Naive thymus-derived CD8-positive, alpha-beta T cell (primary cell): ENCODE results near the gene DNAH2. TPM values are rescaled to one million over a fixed set of nuclear protein-coding genes. Genes with fewer than 3 reads are reported as not detected.
A peak's percentile ranks its signal among the peaks of the same experiment; 100 is the strongest.

Experiments
- ATAC-seq, 2 donors: fragments of 150-1000 bp; cut with Tn5 transposase in 1 of 2; sonication (Bioruptor Pico), chemical (Tn5 transposase) in 1 of 2; 1 replicate in 1 of 2; 2 replicates in 1 of 2; pipeline ENCODE4 v1.10.0; 2021; ENCODE audit warnings: mild to moderate bottlenecking in 2 of 2, moderate library complexity in 2 of 2
- POLR2A ChIA-PET: fragments of 350-600 bp; sonication (Branson Sonifier 250); formaldehyde crosslinking; loops from one replicate; lab custom pipeline; 2021; ENCODE audit warnings: antibody characterized with exemption; lab: Charles Lee
- DNase-seq, 10 donors: peaks; one replicate each; pipeline versions ENCODE4 v3.0.0 to v3.0.0-alpha.2; 2020 to 2022
- H3K27ac Mint-ChIP-seq, 10 donors: one replicate each; pipeline ENCODE4 v1.8.0; 2020 to 2022; ENCODE audit warnings: mild to moderate bottlenecking in 10 of 10, mixed read lengths in 10 of 10, moderate library complexity in 4 of 10, inconsistent platforms in 1 of 10
- H3K27me3 Mint-ChIP-seq, 5 donors: one replicate each; pipeline ENCODE4 v1.8.0; 2021 to 2022; ENCODE audit warnings: mixed read lengths in 5 of 5
- H3K36me3 Mint-ChIP-seq, 3 donors: one replicate each; pipeline ENCODE4 v1.8.0; 2020 to 2022; ENCODE audit warnings: mixed read lengths in 3 of 3, mild to moderate bottlenecking in 2 of 3, inconsistent platforms in 1 of 3
- H3K4me1 Mint-ChIP-seq, 4 donors: one replicate each; pipeline ENCODE4 v1.8.0; 2021 to 2022; ENCODE audit warnings: mixed read lengths in 4 of 4
- H3K4me3 Mint-ChIP-seq, 10 donors: one replicate each; pipeline ENCODE4 v1.8.0; 2020 to 2022; ENCODE audit warnings: mild to moderate bottlenecking in 10 of 10, mixed read lengths in 10 of 10, moderate library complexity in 6 of 10, inconsistent platforms in 1 of 10
- H3K9me3 Mint-ChIP-seq, 9 donors: one replicate each; pipeline ENCODE4 v1.8.0; 2020 to 2022; ENCODE audit warnings: mixed read lengths in 9 of 9, mild to moderate bottlenecking in 3 of 9, inconsistent platforms in 1 of 9, moderate library complexity in 1 of 9
- polyA plus RNA-seq, 3 donors: library from polyadenylated mRNA; unstranded; fragments of 300-500 nt; fragmentation: Illumina TruSeq; gene quantifications; one replicate each; pipeline ENCODE4 v1.2.3, GENCODE V29; 2021
- total RNA-seq, 8 experiments: library from RNA in 2 of 8; stranded (reverse) in 2 of 8; gene quantifications; one replicate each; pipeline ENCODE4 v1.2.3 and lab custom pipeline; 2021 to 2026

Gene DNAH2
- total and polyA plus RNA-seq, 5 experiments from 2014 or later, result not detected

DNA sequence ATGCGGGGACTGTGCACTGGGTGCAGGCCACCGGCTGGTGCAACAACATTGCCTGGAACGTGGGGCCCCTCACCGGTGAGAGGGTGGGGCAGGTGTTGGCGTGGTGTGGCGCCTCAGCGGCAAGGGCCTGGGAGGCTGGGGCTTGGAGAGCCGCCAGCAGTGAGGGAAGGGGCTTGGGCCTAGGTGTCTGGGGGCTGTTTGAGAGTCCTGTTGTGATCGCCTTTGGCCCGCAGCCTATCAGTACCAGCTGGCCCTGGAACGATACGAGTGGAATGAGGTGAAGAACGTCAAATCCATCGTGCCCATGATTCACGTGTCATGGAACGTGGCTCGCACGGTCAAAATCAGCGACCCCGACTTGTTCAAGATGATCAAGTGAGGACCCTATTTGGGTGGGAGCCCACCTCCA lies 134.7 kb downstream of the DNAH2 start:
- no peaks in the 10 kb centered on the region for H3K9me3 Mint-ChIP-seq
- peak in 3 of 10 donors; percentile 24 to 71 (median 36) for DNase-seq
- H3K27ac Mint-ChIP-seq, result peak overlapping the region in 8 of 10 donors; percentile 53 to 96 (median 89)
- H3K4me1 Mint-ChIP-seq, result peaks cover 16 to 25% (median 21%) of the 10 kb centered on the region in 4 donors
- ATAC-seq, result no peak
- POLR2A ChIA-PET, result interaction anchor here (0.6 to 5.8 kb wide), 5 partner anchors 10 to 157 kb away, joined by 3 to 96 read pairs (median 10); partner anchors contain the start of gene KDM6B
- H3K4me3 Mint-ChIP-seq, result peak overlapping the region in 4 of 10 donors; percentile 4 to 64 (median 22)
- H3K36me3 Mint-ChIP-seq, result peaks cover 0 to 26% (median 1%) of the 10 kb centered on the region in 3 donors
- H3K27me3 Mint-ChIP-seq, result no peaks in the 10 kb centered on the region

DNA sequence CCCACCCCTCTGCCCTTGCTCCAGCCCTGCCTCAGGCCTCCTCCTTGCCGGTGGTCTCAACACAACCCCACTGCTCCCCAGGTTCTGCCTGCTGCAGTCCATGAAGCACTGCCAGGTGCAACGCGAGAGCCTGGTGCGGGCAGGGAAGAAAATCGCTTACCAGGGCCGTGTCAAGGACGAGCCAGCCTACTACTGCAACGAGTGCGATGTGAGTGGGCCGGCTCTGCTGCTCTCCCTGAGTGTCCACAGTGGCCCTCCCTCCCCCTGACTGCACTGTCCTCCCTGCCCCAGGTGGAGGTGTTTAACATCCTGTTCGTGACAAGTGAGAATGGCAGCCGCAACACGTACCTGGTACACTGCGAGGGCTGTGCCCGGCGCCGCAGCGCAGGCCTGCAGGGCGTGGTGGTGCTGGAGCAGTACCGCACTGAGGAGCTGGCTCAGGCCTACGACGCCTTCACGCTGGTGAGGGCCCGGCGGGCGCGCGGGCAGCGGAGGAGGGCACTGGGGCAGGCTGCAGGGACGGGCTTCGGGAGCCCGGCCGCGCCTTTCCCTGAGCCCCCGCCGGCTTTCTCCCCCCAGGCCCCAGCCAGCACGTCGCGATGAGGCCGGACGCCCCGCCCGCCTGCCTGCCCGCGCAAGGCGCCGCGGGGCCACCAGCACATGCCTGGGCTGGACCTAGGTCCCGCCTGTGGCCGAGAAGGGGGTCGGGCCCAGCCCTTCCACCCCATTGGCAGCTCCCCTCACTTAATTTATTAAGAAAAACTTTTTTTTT lies 135.6 kb downstream of the DNAH2 start:
- DNase-seq, result peak in 3 of 10 donors; percentile 12 to 66 (median 13)
- POLR2A ChIA-PET, result interaction anchor here (0.7 to 5.8 kb wide), 6 partner anchors 8 to 29 kb away, joined by 3 to 96 read pairs (median 6); partner anchors contain the start of gene KDM6B
- no peak for ATAC-seq
- H3K4me3 Mint-ChIP-seq, result no peak overlapping the region
- no peaks in the 10 kb centered on the region for H3K9me3 Mint-ChIP-seq
- peak overlapping the region in 2 of 10 donors; percentile 59 to 65 for H3K27ac Mint-ChIP-seq
- H3K4me1 Mint-ChIP-seq, result peaks cover 16 to 25% (median 21%) of the 10 kb centered on the region in 4 donors
- H3K36me3 Mint-ChIP-seq, result peaks cover 0 to 24% (median 1%) of the 10 kb centered on the region in 3 donors
- no peaks in the 10 kb centered on the region for H3K27me3 Mint-ChIP-seq

DNA sequence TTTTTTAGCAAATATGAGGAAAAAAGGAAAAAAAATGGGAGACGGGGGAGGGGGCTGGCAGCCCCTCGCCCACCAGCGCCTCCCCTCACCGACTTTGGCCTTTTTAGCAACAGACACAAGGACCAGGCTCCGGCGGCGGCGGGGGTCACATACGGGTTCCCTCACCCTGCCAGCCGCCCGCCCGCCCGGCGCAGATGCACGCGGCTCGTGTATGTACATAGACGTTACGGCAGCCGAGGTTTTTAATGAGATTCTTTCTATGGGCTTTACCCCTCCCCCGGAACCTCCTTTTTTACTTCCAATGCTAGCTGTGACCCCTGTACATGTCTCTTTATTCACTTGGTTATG lies 136.1 kb downstream of the DNAH2 start:
- H3K27ac Mint-ChIP-seq, result peak overlapping the region in 5 of 10 donors; percentile 34 to 69 (median 47)
- DNase-seq, result peak in 1 of 10 donors; percentile 14
- no peak for ATAC-seq
- POLR2A ChIA-PET, result interaction anchor here (0.9 to 5.8 kb wide), 4 partner anchors 9 to 20 kb away, joined by 6 to 96 read pairs (median 6); partner anchors contain the start of gene KDM6B
- H3K36me3 Mint-ChIP-seq, result peaks cover 0 to 21% (median 1%) of the 10 kb centered on the region in 3 donors
- H3K4me1 Mint-ChIP-seq, result peaks cover 16 to 25% (median 21%) of the 10 kb centered on the region in 4 donors
- H3K4me3 Mint-ChIP-seq, result peak overlapping the region in 2 of 10 donors; percentile 18 to 53
- no peaks in the 10 kb centered on the region for H3K9me3 Mint-ChIP-seq
- H3K27me3 Mint-ChIP-seq, result no peaks in the 10 kb centered on the region

DNA sequence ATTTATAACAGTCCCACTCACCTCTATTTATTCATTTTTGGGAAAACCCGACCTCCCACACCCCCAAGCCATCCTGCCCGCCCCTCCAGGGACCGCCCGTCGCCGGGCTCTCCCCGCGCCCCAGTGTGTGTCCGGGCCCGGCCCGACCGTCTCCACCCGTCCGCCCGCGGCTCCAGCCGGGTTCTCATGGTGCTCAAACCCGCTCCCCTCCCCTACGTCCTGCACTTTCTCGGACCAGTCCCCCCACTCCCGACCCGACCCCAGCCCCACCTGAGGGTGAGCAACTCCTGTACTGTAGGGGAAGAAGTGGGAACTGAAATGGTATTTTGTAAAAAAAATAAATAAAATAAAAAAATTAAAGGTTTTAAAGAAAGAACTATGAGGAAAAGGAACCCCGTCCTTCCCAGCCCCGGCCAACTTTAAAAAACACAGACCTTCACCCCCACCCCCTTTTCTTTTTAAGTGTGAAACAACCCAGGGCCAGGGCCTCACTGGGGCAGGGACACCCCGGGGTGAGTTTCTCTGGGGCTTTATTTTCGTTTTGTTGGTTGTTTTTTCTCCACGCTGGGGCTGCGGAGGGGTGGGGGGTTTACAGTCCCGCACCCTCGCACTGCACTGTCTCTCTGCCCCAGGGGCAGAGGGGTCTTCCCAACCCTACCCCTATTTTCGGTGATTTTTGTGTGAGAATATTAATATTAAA lies 136.7 kb downstream of the DNAH2 start:
- H3K36me3 Mint-ChIP-seq, result peaks cover 0 to 18% (median 1%) of the 10 kb centered on the region in 3 donors
- no peaks in the 10 kb centered on the region for H3K27me3 Mint-ChIP-seq
- H3K4me1 Mint-ChIP-seq, result peaks cover 16 to 27% (median 21%) of the 10 kb centered on the region in 4 donors
- ATAC-seq (no peak), DNase-seq (no peak)
- peak overlapping the region in 4 of 10 donors; percentile 32 to 67 (median 39) for H3K27ac Mint-ChIP-seq
- no peaks in the 10 kb centered on the region for H3K9me3 Mint-ChIP-seq
- POLR2A ChIA-PET, result interaction anchor here (1.2 to 5.8 kb wide), 4 partner anchors 9 to 20 kb away, joined by 6 to 96 read pairs (median 30); partner anchors contain the start of gene KDM6B
- H3K4me3 Mint-ChIP-seq, result peak overlapping the region in 1 of 10 donors; percentile 53

DNA sequence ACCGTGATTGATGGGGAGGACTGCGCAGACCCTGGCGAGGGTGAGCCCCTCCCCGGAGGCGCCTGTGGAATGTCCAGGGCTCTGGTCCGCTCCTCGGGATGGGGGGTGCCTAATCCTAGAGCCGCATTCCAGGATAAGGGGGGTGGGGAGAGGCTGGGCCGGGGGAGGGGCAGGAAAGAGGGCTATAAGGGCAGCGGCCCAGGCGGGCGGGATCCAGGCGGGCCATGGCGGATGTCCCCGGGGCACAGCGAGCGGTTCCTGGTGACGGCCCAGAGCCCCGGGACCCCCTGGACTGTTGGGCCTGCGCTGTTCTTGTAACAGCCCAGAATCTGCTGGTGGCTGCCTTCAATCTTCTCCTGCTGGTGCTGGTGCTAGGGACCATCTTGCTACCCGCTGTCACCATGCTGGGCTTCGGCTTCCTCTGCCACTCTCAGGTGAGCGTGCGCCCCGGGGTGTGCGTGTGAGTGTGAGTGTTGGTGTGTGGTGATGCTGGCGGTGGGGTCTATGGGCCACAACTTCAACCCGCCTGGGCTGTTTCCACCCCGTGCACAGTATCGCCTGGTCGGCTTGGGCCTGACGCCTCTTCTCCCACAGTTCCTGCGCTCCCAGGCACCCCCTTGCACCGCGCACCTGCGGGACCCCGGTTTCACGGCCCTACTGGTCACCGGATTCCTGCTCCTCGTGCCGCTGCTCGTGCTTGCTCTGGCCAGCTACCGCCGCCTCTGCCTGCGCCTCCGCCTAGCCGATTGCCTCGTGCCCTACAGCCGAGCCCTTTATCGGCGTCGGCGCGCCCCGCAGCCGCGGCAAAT lies 137.5 kb downstream of the DNAH2 start, which contains the start of gene TMEM88:
Gene TMEM88, plus strand, starts transcription at position 216 of the 809 bp plus-strand sequence. Its CDS starts 9 bp downstream, at position 225.
- Mint-ChIP-seq H3K27ac (peak within 1 kb of the TSS in 5 of 10 donors; percentile 32 to 67 (median 44)), H3K9me3 (no peaks in the 10 kb centered on the region), H3K4me3 (peak within 1 kb of the TSS in 6 of 10 donors; percentile 22 to 84 (median 40)), H3K36me3 (peaks cover 0 to 17% (median 0%) of the 10 kb centered on the region in 3 donors), H3K27me3 (no peaks in the 10 kb centered on the region), H3K4me1 (peaks cover 17 to 32% (median 23%) of the 10 kb centered on the region in 4 donors)
- DNase-seq (peak in 3 of 10 donors; percentile 12 to 65 (median 20)), ATAC-seq (no peak)
- POLR2A ChIA-PET, result interaction anchor here (0.6 to 3.6 kb wide), 10 partner anchors 9 to 338 kb away, joined by 3 to 103 read pairs (median 3); partner anchors contain the start of genes CHD3, HES7 and KDM6B

DNA sequence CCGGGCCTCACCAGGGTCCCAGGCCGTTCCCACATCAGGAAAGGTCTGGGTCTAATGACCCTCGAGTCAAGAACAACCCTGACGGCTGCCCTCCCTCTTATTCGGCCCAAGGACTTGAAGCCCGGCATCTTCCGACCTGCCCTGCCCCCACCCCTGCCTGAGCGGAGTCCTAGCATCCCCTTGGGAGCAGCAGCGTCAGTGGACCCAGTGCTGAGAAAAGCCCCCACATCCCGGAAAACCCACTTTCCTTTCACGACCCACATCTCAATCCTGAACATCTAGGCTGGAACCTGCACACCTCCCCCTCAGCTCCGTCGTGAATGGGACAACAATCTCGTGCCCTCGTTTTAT lies 138.1 kb downstream of the DNAH2 start:
- Mint-ChIP-seq H3K4me1 (peaks cover 15 to 26% (median 21%) of the 10 kb centered on the region in 4 donors), H3K27ac (peak overlapping the region in 1 of 10 donors; percentile 60), H3K27me3 (no peaks in the 10 kb centered on the region), H3K4me3 (peak overlapping the region in 5 of 10 donors; percentile 22 to 84 (median 28)), H3K36me3 (peaks cover 0 to 14% (median 0%) of the 10 kb centered on the region in 3 donors), H3K9me3 (no peaks in the 10 kb centered on the region)
- DNase-seq (peak in 1 of 10 donors; percentile 65), ATAC-seq (no peak)
- POLR2A ChIA-PET, result interaction anchor here (0.6 to 3.6 kb wide), 12 partner anchors 9 to 337 kb away, joined by 3 to 103 read pairs (median 3); partner anchors contain the start of genes CHD3, CNTROB, HES7 and KDM6B

DNA sequence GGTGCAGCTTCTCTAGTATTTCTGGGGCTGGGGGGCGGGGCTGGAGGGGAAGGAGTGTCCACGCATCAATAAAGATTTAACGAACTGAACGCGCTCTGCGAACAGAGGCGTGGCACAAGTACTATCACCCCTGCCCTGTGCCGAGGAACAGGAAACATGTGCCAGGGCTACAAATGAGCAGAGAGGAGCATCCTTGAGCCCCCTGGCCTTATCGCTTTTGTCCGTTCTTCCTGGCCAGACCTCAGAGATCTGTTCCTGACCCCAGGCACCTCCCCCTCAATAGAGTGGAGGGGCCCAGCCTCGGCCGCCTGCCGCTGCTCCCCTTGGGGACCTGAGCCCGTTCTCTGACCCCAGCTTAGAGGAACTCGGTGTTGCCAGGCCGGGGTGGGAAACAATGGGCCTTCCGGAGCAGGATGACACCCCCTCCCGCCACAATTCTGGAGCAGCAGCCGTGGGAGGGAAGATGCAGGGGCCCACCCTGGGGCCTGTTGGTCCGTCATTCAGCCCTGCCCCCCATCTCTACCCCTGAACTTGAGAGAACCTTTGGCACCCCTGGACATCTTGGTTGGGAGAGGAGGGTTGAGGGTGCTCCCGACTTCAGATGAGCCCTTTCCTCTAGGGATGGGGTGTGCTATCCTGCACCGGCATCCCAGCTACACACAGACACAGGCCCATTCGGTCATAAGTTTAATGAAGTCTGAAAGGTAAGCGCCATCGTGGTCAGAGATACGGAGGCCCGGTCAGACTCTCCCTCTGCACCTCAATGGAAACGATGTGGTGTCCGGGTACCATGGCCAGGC lies 138.7 kb downstream of the DNAH2 start:
- no peak for ATAC-seq
- peak overlapping the region in 1 of 10 donors; percentile 60 for H3K27ac Mint-ChIP-seq
- no peaks in the 10 kb centered on the region for H3K9me3 Mint-ChIP-seq
- no peak overlapping the region for H3K4me3 Mint-ChIP-seq
- peaks cover 0 to 14% (median 0%) of the 10 kb centered on the region in 3 donors for H3K36me3 Mint-ChIP-seq
- DNase-seq, result peak in 2 of 10 donors; percentile 28 to 63
- no peaks in the 10 kb centered on the region for H3K27me3 Mint-ChIP-seq
- POLR2A ChIA-PET, result interaction anchor here (0.6 to 3.6 kb wide), 27 partner anchors 8 to 372 kb away, joined by 3 to 103 read pairs (median 4); partner anchors contain the start of genes CHD3, CNTROB, HES7 and KDM6B
- peaks cover 9 to 21% (median 17%) of the 10 kb centered on the region in 4 donors for H3K4me1 Mint-ChIP-seq

DNA sequence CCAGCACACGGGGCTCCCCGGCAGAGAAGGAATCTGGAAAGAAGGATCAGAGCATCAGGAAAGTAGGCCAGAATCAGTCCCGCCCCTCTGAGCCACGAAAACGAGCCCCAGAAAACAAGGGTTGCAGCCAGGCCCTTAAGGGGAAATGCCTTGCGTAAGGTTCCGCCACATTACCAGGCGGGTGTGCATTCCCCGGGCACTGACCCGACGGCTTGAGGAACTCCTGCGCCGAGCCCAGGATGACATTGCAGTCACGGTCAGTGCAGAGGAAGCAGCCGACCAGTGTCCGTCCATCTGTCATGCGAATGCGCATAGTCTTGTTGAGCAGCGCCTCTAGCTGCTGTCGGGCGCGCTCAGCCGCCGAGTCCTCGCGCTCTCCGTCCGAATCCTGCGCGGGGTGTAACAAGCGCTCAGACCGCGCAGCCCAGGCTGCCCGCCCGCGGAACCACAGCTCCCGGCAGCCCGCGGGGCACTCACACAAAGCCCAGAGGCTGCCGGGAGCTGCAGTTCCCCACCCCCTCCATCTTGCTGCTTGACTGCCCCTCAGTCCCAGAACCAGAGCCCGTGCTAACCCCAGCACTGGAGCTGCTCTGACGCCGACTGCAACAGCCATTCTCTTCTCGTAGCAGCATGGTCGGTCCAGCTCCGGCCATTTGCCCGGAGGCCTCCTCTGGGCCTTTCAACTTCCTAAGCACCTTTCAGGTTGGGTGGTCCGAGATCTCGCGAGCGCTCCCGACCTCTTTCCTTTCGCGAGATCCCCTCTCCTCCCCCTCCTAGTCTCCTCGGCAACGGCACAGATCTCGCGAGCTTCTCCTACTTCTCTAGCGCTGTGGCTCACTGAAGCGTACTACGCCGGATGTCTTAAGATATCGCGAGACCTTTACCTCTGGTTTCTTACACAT lies 139.5 kb downstream of the DNAH2 start, which contains the start of gene NAA38:
Gene NAA38, minus strand, starts transcription at position 749 of the 902 bp plus-strand sequence. Its CDS starts 96 bp downstream, at position 653.
- H3K27ac Mint-ChIP-seq, result no peak within 1 kb of the TSS
- no peak within 1 kb of the TSS for H3K4me3 Mint-ChIP-seq
- DNase-seq, result peak; percentile 80 to 100 (median 96)
- no peaks in the 10 kb centered on the region for H3K9me3 Mint-ChIP-seq
- peak; percentile 78 to 91 for ATAC-seq
- peaks cover under 1 to 18% (median 12%) of the 10 kb centered on the region in 4 donors for H3K4me1 Mint-ChIP-seq
- H3K36me3 Mint-ChIP-seq, result peaks cover 0 to 19% (median 0%) of the 10 kb centered on the region in 3 donors
- H3K27me3 Mint-ChIP-seq, result no peaks in the 10 kb centered on the region
- POLR2A ChIA-PET, result interaction anchor here (0.6 to 3.6 kb wide), 28 partner anchors 11 to 438 kb away, joined by 3 to 103 read pairs (median 4); partner anchors contain the start of genes CHD3, CNTROB, KDM6B and MPDU1

DNA sequence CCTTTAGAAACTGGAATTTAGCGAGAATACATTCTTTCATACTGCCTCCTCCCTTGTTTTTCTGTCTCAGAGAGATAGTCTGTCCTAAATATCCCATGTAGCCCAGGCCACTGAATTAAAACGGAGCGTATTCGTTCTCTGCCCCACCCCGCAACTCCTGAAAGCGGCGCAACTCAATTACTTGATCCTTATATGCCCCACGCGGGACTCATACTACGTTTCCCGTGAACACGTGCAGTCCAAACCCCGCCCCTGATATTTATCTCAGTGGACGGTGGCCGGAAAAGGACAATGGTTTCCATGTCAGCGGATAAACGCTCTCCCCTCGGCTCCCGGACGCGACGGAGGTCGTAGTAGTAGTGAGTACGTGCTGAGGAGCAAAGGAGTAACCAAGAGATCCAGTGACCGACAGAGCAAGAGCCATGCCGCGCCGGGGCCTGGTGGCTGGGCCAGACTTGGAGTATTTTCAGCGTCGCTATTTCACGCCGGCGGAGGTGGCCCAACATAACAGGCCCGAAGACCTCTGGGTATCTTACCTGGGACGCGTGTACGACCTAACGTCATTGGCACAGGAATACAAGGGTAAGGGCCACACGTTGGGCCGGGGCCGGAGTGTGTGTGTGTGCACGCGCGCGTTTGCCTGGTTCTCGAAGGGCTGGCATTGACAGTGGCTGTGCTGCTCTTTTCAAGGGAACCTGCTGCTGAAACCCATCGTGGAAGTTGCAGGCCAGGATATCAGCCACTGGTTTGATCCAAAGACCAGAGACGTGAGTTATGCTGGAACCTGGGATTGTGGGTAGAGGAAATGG lies 140.4 kb downstream of the DNAH2 start, which contains the start of gene CYB5D1:
Gene CYB5D1, plus strand, starts transcription at position 291 of the 809 bp plus-strand sequence. Its CDS starts 132 bp downstream, at position 423.
- ATAC-seq, result peak; percentile 50 to 63
- H3K4me1 Mint-ChIP-seq, result peaks cover 5 to 20% (median 13%) of the 10 kb centered on the region in 4 donors

More for the DNA sequence above, 140.4 kb downstream of the DNAH2 start, which contains the start of gene CYB5D1:
- POLR2A ChIA-PET, result interaction anchor here (0.8 to 3.6 kb wide), 26 partner anchors 11 to 437 kb away, joined by 3 to 103 read pairs (median 4); partner anchors contain the start of genes CHD3, CNTROB, KDM6B and MPDU1
- peak; percentile 68 to 97 (median 90) for DNase-seq
- Mint-ChIP-seq H3K27me3 (no peaks in the 10 kb centered on the region), H3K36me3 (peaks cover 0 to 20% (median 0%) of the 10 kb centered on the region in 3 donors), H3K27ac (peak within 1 kb of the TSS in 3 of 10 donors; percentile 71 to 88 (median 74)), H3K9me3 (no peaks in the 10 kb centered on the region), H3K4me3 (no peak within 1 kb of the TSS)
